ENCODE results near the gene CCL21. TPM values are rescaled to one million over a fixed set of nuclear protein-coding genes. Genes with fewer than 3 reads are reported as not detected.

The CCL21 gene
- polyA plus RNA-seq, 3 donors = 11.6 to 362 (median 74.7) TPM

DNA sequence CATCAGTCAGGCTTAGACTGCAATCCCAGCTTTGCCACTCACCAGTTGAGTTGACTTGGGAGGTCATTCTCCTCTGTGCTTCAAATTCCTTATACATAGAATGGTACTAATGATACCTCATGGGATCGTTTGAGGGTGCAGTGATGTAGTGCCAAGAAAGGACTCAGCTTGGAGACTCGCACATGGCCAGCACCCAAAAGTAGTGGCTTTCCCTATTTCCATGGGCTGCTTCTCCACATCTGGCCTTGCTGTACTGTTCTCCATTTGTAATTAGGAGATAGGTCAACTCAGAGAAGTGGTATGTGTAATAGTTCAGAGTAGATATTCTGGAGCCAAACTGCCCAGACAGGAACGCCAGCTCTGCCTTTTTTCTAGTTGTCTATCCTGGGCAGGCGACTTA lies 24.3 kb downstream of the CCL21 start:
- WGBS, 3 donors = 69 to 87% (median 79%) methylated on average over 4 of the region's 4 CpGs
- H3K27ac ChIP-seq (ENCODE audit: low read depth, low read length) = no peak overlapping the region

- 87 to 96% (median 92%) methylated on average over 4 of the region's 4 CpGs for WGBS, 3 donors
- no peak overlapping the region for H3K27ac ChIP-seq (ENCODE audit: low read depth, low read length)
Observed at GRCh38 chr9:34684816-34685215, 25.1 kb downstream of the CCL21 start.

DNA sequence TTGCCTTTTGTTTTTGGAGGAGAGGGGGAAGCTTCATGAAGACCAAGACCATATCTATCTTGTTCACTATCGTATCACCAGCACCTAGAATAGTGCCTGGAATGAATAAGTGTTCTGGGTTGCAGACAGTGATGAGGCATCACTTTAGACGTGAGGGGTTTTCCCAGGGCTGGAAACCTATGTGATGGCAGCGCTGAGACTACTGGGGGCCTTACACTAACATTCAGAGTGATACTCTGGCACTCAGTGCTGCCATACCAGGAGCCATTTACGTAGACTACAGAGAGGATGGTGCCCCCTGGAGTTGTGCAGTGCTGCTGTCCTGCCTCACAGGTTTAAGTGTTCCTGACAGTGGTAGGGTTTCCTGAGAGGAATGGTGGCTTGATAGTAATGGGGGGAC lies 25.8 kb downstream of the CCL21 start:
- no peak overlapping the region for H3K27ac ChIP-seq (ENCODE audit: low read depth, low read length)
- 90 to 97% (median 90%) methylated on average over 4 of the region's 4 CpGs for WGBS, 3 donors

DNA sequence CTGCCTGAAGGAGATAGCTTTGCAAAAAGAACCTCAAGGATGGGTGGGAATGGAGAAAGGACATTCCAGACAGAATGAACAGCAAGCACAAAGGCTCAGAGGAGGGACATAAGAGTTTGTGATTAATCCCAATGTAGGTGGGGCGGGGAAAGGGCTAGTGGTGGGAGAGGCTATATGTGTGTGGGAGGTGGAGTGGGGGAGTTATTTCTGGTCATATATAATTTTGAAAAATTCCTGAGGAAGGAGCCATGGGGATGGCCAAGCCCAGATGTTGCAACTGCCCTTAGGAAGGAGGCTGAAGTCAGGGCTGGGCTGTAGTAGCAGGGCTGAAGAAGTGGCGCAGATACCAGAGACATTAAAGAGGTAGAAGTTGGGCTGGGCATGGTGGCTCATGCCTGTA lies 34.1 kb downstream of the CCL21 start:
- H3K27ac ChIP-seq (ENCODE audit: low read depth, low read length) = no peak overlapping the region

GRCh38 chr9:34675048-34675714 lies 34.8 kb downstream of the CCL21 start:
- no peak overlapping the region for H3K27ac ChIP-seq (ENCODE audit: low read depth, low read length)

More for the DNA sequence above, 34.1 kb downstream of the CCL21 start:
- WGBS, 3 donors = 94 to 100% (median 96%) methylated on average over 2 of the region's 2 CpGs

DNA sequence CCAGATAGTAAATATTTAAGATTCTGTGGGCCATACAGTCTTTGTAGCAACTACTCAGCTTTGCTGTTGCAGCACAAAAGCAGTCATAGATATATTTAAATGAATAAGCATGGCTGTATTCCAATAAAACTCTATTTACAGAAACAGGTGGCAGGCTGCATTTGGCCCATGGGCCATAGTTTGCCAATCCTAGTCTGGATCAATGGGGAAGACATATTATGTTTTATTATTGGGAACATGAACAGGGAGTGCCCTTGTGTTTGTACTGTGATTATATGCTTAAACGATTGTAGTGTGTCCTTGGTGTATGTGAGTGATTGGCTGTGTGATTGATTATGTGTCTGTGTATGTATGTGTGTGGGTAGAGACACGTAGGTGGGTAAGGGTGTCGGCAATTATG lies 35.5 kb downstream of the CCL21 start:
- H3K27ac ChIP-seq (ENCODE audit: low read depth, low read length) = no peak overlapping the region
- WGBS, 3 donors = 44 to 84% (median 81%) methylated on average over 3 of the region's 3 CpGs

More at GRCh38 chr9:34675048-34675714, 34.8 kb downstream of the CCL21 start:
- WGBS, 3 donors = 24 to 32% (median 32%) methylated on average over 10 of the region's 10 CpGs

GRCh38 chr9:34671307-34671706 lies 38.6 kb downstream of the CCL21 start:
- H3K27ac ChIP-seq (ENCODE audit: low read depth, low read length) = no peak overlapping the region
- 38 to 88% (median 77%) methylated on average over 1 of the region's 1 CpG for WGBS, 3 donors

- 86 to 94% (median 89%) methylated on average over 5 of the region's 5 CpGs for WGBS, 3 donors
- H3K27ac ChIP-seq (ENCODE audit: low read depth, low read length) = no peak overlapping the region
Observed at GRCh38 chr9:34669809-34670562, 40.0 kb downstream of the CCL21 start.

GRCh38 chr9:34665381-34666250 lies 44.3 kb downstream of the CCL21 start:
- H3K27ac ChIP-seq (ENCODE audit: low read depth, low read length) = peak overlapping the region; percentile 80
- 1 to 3% (median 2%) methylated on average over 50 to 55 of the region's 55 CpGs for WGBS, 3 donors

DNA sequence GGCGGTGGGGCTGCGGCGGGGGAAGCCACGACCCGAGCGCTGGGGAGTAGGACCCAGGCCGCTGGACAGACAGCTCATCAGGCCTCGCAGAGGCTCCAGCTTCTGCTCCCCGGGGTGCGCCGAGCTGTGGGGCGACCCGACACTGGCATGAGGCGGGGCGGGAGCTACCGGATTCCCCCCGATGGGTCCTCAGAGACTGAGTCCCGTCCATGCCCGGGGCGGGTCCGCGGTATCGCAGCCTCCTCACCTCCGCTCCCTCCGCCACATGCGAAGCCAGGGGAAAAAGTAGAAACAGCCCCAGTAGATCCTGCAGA lies 44.9 kb downstream of the CCL21 start:
- 2 to 3% (median 2%) methylated on average over 25 to 26 of the region's 26 CpGs for WGBS, 3 donors
- no peak overlapping the region for H3K27ac ChIP-seq (ENCODE audit: low read depth, low read length)

GRCh38 chr9:34664281-34665066 lies 45.5 kb downstream of the CCL21 start:
- 7 to 16% (median 12%) methylated on average over 18 of the region's 18 CpGs for WGBS, 3 donors
- no peak overlapping the region for H3K27ac ChIP-seq (ENCODE audit: low read depth, low read length)

DNA sequence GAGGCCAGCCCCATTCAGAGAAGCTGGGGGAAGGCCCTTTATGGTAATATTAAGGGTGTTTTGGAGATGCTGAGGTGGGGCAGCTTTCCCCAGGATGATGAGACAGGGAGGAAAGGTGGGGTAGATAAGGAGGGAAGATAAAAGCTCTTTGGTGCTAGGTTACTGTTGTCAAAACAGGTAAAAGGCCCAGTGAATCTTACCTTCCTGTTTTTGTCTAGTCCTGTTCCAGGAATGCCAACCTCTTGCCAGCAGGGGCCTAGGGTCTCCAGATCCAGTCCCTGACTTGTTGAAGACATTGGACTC lies 46.7 kb downstream of the CCL21 start:
- no peak overlapping the region for H3K27ac ChIP-seq (ENCODE audit: low read depth, low read length)

GRCh38 chr9:34662526-34663302 lies 47.2 kb downstream of the CCL21 start, which contains the start of gene CCL27:
TSS of gene CCL27 (minus strand) at chr9:34662657. CDS start at chr9:34662633, 24 bp downstream.
- no peak within 1 kb of the TSS for H3K27ac ChIP-seq (ENCODE audit: low read depth, low read length)
- WGBS, 3 donors = 83 to 89% (median 87%) methylated on average over 4 of the region's 4 CpGs

GRCh38 chr9:34659592-34660253 lies 50.2 kb downstream of the CCL21 start:
- no peak overlapping the region for H3K27ac ChIP-seq (ENCODE audit: low read depth, low read length)
- whole genome bisulfite sequencing, 3 donors = 74 to 94% (median 92%) methylated on average over 8 of the region's 8 CpGs

Measured in adipose tissue (tissue), 3 donors.